GM19372 (cell line): ENCODE measurements around the gene EIF3A.
"Not testable (repeated sequence)": the region's sequence is repeated elsewhere in the genome, so short reads cannot be mapped to it uniquely, and the experiment has no call there.

Source experiments
- ATAC-seq: cut with Tn5 transposase; IDR thresholded peaks from one replicate; pipeline ENCODE4 v1.9.1; 2021; ENCODE audit warnings: mild to moderate bottlenecking, low read depth, moderate library complexity; ENCODE audit not compliant: unreplicated experiment

Gene EIF3A

GRCh38 chr10:119080521-119081259, at the start of gene EIF3A:
TSS of gene EIF3A (minus strand) at chr10:119080817. CDS start at chr10:119080676, 141 bp downstream.
- ATAC-seq: peak; percentile 83

GRCh38 chr10:119129721-119130120, 49.1 kb upstream of the EIF3A start:
- ATAC-seq: no peak

GRCh38 chr10:119125942-119126341, 45.3 kb upstream of the EIF3A start:
- ATAC-seq: no peak

- no peak for ATAC-seq
Measured at GRCh38 chr10:119120875-119121274, 40.3 kb upstream of the EIF3A start.

- peak; percentile 91 for ATAC-seq
Measured at GRCh38 chr10:119120413-119120867, 39.8 kb upstream of the EIF3A start.

GRCh38 chr10:119119400-119119799, 38.8 kb upstream of the EIF3A start:
- ATAC-seq: no peak

- no peak for ATAC-seq
Measured at GRCh38 chr10:119118231-119118630, 37.6 kb upstream of the EIF3A start.

- ATAC-seq: no peak
Measured at GRCh38 chr10:119116326-119116951, 35.8 kb upstream of the EIF3A start.

- ATAC-seq: no peak
Measured at GRCh38 chr10:119115926-119116325, 35.3 kb upstream of the EIF3A start.

- no peak for ATAC-seq
Measured at GRCh38 chr10:119113751-119114732, 33.4 kb upstream of the EIF3A start.

- no peak for ATAC-seq
Measured at GRCh38 chr10:119112056-119112455, 31.4 kb upstream of the EIF3A start.

GRCh38 chr10:119107771-119108170, 27.2 kb upstream of the EIF3A start:
- ATAC-seq: not testable (repeated sequence)

- not testable (repeated sequence) for ATAC-seq
Measured at GRCh38 chr10:119107106-119107505, 26.5 kb upstream of the EIF3A start.

- ATAC-seq: not testable (repeated sequence)
Measured at GRCh38 chr10:119105899-119106298, 25.3 kb upstream of the EIF3A start.

GRCh38 chr10:119105155-119105554, 24.5 kb upstream of the EIF3A start:
- ATAC-seq: no peak

- ATAC-seq: peak; percentile 33
Measured at GRCh38 chr10:119104654-119105015, 24.0 kb upstream of the EIF3A start.

GRCh38 chr10:119103903-119104653, 23.5 kb upstream of the EIF3A start, which contains the start of gene DENND10:
TSS of gene DENND10 (plus strand) at chr10:119104113. CDS start at chr10:119104143, 30 bp downstream.
- ATAC-seq: peak; percentile 82

- no peak for ATAC-seq
Measured at GRCh38 chr10:119103241-119103902, 22.8 kb upstream of the EIF3A start.

- ATAC-seq: no peak
Measured at GRCh38 chr10:119101366-119102098, 20.9 kb upstream of the EIF3A start.
